Measurements from ENCODE around the gene ASIC5.
A peak's percentile ranks its signal among the peaks of the same experiment; 100 is the strongest.

The ASIC5 gene

DNA sequence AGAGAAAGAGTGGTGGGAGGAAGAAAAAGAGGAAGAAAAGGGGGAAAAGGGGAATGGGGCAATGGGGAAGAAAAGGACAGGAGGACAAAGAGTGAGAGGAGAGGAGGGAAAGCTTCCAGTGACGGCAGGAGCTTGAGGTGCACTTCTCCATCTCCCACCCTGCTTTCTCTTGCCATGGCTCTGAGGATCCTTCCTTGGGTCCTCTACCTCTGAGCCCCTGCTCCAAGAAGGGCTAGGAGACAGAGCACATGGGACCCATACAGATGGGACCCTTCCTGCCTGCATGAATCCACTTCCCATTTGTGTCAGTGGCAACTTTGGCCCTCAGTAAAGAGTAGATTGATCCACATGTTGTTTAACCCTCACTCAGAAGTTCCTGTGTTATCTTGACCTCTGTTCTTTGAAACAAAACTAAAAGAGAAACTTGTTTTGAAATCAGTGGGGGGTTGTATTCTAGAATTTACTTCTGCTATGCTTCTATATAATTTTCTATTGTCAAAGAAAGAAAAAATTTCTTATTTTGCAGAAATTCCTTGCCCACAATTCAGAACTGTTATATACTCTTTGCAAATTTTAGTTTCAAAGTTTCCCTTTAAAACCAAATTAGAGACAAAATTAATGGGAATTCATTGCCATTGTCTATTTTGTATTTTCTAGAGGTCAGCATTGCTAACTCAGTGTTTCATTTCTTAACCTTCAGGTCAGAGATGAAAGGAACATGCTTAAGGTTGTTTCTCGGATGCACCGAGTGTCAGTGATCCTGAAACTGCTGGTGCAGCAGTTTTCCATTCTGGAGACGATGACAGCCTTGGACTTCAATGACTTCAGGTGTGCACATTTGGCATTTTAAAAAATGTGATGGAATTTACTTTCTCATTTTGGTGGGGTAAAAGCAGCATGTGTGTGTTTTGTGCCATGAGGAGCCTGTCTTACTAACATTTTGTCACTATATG, 42.4 kb upstream of the ASIC5 start:
- TF ChIP-seq RAD21 (IDR thresholded peaks at IDR 0.05; ENCODE audit: low read depth) (no peak), EP300 (IDR thresholded peaks at IDR 0.05; ENCODE audit: borderline replicate concordance) (no peak), ZBTB7A (IDR thresholded peaks at IDR 0.05; ENCODE audit: low read depth) (no peak), YY1 (IDR thresholded peaks at IDR 0.05; ENCODE audit: low read depth) (no peak), CEBPB (IDR thresholded peaks at IDR 0.05) (no peak), CREB1 (IDR thresholded peaks at IDR 0.05; ENCODE audit: low read depth) (no peak), NFIC (IDR thresholded peaks at IDR 0.05) (no peak), TCF12 (IDR thresholded peaks at IDR 0.05; ENCODE audit: low read depth) (no peak), EGR1 (IDR thresholded peaks at IDR 0.05) (no peak), FOXM1 (IDR thresholded peaks at IDR 0.05; ENCODE audit: borderline replicate concordance, low read depth) (no peak), TAF1 (IDR thresholded peaks at IDR 0.05; ENCODE audit: low read depth) (no peak), TEAD4 (IDR thresholded peaks at IDR 0.05) (no peak)
- TF ChIP-seq, protein P1, sequence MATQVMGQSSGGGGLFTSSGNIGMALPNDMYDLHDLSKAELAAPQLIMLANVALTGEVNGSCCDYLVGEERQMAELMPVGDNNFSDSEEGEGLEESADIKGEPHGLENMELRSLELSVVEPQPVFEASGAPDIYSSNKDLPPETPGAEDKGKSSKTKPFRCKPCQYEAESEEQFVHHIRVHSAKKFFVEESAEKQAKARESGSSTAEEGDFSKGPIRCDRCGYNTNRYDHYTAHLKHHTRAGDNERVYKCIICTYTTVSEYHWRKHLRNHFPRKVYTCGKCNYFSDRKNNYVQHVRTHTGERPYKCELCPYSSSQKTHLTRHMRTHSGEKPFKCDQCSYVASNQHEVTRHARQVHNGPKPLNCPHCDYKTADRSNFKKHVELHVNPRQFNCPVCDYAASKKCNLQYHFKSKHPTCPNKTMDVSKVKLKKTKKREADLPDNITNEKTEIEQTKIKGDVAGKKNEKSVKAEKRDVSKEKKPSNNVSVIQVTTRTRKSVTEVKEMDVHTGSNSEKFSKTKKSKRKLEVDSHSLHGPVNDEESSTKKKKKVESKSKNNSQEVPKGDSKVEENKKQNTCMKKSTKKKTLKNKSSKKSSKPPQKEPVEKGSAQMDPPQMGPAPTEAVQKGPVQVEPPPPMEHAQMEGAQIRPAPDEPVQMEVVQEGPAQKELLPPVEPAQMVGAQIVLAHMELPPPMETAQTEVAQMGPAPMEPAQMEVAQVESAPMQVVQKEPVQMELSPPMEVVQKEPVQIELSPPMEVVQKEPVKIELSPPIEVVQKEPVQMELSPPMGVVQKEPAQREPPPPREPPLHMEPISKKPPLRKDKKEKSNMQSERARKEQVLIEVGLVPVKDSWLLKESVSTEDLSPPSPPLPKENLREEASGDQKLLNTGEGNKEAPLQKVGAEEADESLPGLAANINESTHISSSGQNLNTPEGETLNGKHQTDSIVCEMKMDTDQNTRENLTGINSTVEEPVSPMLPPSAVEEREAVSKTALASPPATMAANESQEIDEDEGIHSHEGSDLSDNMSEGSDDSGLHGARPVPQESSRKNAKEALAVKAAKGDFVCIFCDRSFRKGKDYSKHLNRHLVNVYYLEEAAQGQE (IDR thresholded peaks at IDR 0.05; ENCODE audit: low read depth): no peak
- TF ChIP-seq, protein P2, sequence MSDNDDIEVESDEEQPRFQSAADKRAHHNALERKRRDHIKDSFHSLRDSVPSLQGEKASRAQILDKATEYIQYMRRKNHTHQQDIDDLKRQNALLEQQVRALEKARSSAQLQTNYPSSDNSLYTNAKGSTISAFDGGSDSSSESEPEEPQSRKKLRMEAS (IDR thresholded peaks at IDR 0.05): no peak
- TF ChIP-seq, protein P3, sequence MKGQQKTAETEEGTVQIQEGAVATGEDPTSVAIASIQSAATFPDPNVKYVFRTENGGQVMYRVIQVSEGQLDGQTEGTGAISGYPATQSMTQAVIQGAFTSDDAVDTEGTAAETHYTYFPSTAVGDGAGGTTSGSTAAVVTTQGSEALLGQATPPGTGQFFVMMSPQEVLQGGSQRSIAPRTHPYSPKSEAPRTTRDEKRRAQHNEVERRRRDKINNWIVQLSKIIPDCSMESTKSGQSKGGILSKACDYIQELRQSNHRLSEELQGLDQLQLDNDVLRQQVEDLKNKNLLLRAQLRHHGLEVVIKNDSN (IDR thresholded peaks at IDR 0.05): no peak

DNA sequence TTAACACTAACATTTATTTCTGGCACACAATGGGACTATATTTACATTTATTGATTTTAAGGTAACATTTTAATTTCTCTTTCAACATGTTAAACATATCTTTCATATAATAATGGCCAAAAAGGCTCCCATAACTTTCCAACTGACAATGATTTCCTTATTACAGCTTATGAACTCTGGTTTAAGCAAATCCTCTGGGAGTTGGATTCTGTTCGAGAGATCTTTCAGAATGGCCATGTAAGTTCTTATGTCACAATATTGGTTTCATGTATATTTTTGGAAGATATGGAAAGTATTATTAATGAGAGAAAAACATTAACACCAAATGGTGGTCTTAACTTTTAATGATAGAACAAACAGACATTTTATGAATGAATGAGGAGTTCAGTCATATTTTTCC, 41.5 kb upstream of the ASIC5 start:
- TF ChIP-seq ZBTB7A (IDR thresholded peaks at IDR 0.05; ENCODE audit: low read depth) (no peak), YY1 (IDR thresholded peaks at IDR 0.05; ENCODE audit: low read depth) (no peak), RAD21 (IDR thresholded peaks at IDR 0.05; ENCODE audit: low read depth) (no peak), TCF12 (IDR thresholded peaks at IDR 0.05; ENCODE audit: low read depth) (no peak), TEAD4 (IDR thresholded peaks at IDR 0.05) (no peak), EP300 (IDR thresholded peaks at IDR 0.05; ENCODE audit: borderline replicate concordance) (no peak), EGR1 (IDR thresholded peaks at IDR 0.05) (no peak), CREB1 (IDR thresholded peaks at IDR 0.05; ENCODE audit: low read depth) (no peak), CEBPB (IDR thresholded peaks at IDR 0.05) (no peak), NFIC (IDR thresholded peaks at IDR 0.05) (no peak), TAF1 (IDR thresholded peaks at IDR 0.05; ENCODE audit: low read depth) (no peak)
- TF ChIP-seq, protein P1 (IDR thresholded peaks at IDR 0.05; ENCODE audit: low read depth): no peak
- TF ChIP-seq, protein P3 (IDR thresholded peaks at IDR 0.05): no peak
- TF ChIP-seq, protein P2 (IDR thresholded peaks at IDR 0.05): no peak

DNA sequence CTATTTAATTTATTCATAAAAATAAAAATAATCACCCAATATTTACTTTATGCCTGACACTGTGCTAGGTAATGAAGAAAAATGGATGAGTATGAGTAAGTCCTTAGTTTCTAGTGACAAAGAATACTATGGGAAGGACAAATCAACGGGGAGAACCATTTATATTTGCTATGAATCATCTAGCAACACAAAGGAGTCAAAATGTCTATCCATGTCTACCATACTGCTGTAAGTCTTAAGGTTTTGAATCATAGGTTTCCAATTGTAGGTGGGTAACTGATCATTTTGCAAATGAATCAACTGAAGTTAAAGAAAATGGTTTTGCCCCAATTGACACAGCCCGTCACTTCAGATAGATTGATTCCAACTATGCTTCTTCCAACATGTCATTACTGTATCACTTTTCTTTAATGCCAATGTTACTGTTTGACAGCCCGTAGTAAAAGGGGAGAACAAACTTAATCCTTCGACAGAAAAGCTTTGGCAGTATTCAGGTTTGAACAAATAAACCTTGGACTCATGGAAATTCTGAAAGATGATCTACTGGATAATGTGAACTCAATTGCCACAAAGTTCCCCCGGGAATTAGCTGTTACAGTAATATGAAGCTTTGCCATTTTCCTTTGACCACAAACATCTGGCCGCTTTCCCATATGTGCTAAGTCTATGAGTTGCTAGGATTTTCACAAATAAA, 40.6 kb upstream of the ASIC5 start:
- no peak for TF ChIP-seq CEBPB (IDR thresholded peaks at IDR 0.05)
- no peak for TF ChIP-seq CREB1 (IDR thresholded peaks at IDR 0.05; ENCODE audit: low read depth)
- no peak for TF ChIP-seq EP300 (IDR thresholded peaks at IDR 0.05; ENCODE audit: borderline replicate concordance)
- TF ChIP-seq NFIC (IDR thresholded peaks at IDR 0.05): peak; percentile 56; the same call in 1 of the 2 replicates

DNA sequence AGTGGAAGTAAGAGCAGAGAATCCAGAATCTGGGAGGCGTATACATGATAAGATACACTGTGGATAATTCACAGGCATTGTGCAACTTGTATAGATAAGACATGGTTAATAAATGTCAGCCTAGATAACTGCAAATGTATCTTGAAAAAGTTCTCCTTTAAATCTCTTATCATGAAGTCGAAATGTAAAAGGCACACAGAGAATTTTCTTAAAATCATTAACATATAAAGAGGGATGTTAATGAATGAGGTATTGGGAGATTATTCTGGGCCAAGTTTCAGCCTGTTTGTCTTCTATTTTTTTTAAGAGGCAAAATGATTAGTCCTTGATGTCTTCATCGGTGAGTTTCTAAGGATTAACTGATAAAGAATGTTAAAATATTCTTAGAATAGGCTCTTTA, 38.3 kb upstream of the ASIC5 start:
- TF ChIP-seq EP300 (IDR thresholded peaks at IDR 0.05; ENCODE audit: borderline replicate concordance) (no peak), TAF1 (IDR thresholded peaks at IDR 0.05; ENCODE audit: low read depth) (no peak), CEBPB (IDR thresholded peaks at IDR 0.05) (no peak), EGR1 (IDR thresholded peaks at IDR 0.05) (no peak), CREB1 (IDR thresholded peaks at IDR 0.05; ENCODE audit: low read depth) (no peak), YY1 (IDR thresholded peaks at IDR 0.05; ENCODE audit: low read depth) (no peak), RAD21 (IDR thresholded peaks at IDR 0.05; ENCODE audit: low read depth) (no peak), TCF12 (IDR thresholded peaks at IDR 0.05; ENCODE audit: low read depth) (no peak), TEAD4 (IDR thresholded peaks at IDR 0.05) (no peak), FOXM1 (IDR thresholded peaks at IDR 0.05; ENCODE audit: borderline replicate concordance, low read depth) (no peak), NFIC (IDR thresholded peaks at IDR 0.05) (no peak), ZBTB7A (IDR thresholded peaks at IDR 0.05; ENCODE audit: low read depth) (no peak)
- TF ChIP-seq, protein P3 (IDR thresholded peaks at IDR 0.05): no peak
- TF ChIP-seq, protein P2 (IDR thresholded peaks at IDR 0.05): no peak
- TF ChIP-seq, protein P1 (IDR thresholded peaks at IDR 0.05; ENCODE audit: low read depth): no peak
